Measurements from ENCODE around the gene C11orf91.

GRCh38 chr11:33684003-33684706 lies 16.5 kb downstream of the C11orf91 start:
- TF ChIP-seq TARDBP (IDR thresholded peaks at IDR 0.05) (no peak), LEF1 (IDR thresholded peaks at IDR 0.05; ENCODE audit: borderline replicate concordance) (no peak), FOXK2 (IDR thresholded peaks at IDR 0.05) (no peak)
